Measurements from ENCODE around the gene MIF4GD.
"Not testable (repeated sequence)": the region's sequence is repeated elsewhere in the genome, so short reads cannot be mapped to it uniquely, and the experiment has no call there.

The MIF4GD gene

DNA sequence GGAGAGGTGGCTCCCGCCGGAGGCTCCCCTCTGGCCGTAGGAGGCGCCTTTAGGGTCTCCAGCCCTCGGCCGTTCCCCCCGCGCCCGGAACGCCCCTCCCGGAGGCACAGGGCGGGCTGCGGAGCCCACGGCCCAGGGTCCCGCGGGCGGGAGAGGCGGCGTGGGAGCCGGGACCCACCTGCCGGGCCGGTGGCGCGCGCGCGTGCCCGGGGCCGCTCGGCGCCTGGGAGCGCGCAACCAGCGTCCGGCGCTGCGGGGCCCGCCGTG lies at the start of gene MIF4GD:
MIF4GD (minus strand) TSS at position 266 of the 267 bp plus-strand sequence. CDS start 1,036 bp downstream, outside the sequence.
- in situ Hi-C loops (cut with MboI; ENCODE audit: low sequenced_read_pairs): no loop called here

DNA sequence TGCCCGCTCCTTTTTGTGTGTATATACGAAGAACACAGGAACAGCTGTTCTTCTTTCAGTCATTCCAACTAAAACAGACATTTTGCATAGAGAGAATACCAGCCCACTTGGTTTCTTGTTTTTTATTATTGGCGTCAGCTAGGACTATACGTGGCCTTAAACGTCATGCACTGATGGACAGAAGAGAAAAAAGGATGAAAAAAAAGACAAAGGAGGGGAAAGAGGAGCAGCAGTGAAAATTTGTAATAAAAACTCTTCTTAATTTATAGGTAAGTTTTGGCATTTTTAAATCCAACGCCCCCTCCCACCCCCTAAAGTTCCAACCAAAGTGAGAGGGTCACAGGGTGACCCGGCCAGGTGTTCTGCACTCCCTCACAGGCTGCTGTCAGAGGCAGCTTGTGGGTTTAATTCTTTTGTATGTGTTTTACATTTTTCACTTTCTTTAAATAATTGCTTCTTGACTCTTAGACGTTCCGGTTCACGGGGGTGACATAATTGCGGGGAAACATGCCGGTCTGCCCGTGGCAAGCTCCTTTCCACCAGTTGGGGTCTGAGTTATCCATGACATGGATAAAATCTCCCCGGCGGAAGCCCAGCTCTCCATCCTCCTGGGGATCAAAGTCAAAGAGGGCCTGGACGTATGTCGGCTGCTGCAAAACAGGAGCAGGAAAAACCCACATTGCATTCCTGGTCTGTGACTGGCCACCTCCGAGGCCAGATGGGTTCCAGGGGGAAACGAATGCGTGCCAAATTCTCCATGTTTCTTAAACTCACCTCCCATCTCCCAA lies 49.1 kb upstream of the MIF4GD start:
- in situ Hi-C loops (cut with MboI; ENCODE audit: low sequenced_read_pairs): no loop called here

GRCh38 chr17:75318615-75319222 lies 47.7 kb upstream of the MIF4GD start:
- in situ Hi-C loops (cut with MboI; ENCODE audit: low sequenced_read_pairs): no loop called here

DNA sequence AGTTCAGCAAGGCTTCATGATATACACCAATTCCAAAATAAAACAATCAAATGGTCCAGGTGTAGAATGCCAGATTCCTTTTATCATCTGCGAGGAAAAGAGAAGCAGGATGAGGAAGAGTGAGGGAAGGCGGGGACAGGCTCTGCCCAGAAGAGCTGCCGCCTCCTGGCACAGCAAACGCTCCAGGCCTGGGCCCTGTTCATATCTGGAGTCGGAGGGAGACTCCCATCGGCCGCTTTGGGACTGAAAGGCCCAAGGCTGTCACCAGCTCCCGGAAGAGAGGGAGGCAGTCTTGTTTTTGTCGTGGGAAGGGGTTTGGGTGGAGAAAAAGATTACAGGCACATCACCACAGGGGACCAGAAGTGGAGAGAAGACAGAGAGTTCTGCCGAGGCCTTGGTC lies 47.2 kb upstream of the MIF4GD start:
- in situ Hi-C loops (cut with MboI; ENCODE audit: low sequenced_read_pairs): no loop called here

DNA sequence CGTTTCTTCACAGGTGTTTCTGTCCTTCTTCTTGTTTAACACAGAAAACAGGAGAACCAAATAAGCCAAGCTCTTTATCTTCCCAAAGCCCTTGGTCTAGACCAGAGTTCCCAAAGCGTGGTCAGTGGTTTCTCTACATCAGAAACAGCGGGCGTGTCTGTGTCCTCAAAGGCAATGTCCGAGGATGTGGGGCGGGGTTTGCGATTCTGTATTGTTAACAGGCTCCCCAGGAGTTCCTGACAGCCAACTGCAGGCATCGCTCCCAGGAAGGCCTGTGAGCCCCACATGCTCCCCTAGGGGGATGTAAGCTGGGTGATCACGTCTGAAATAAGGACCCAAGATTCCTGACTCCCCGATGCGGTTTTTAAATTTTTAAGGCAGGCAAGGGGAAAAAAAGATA lies 46.6 kb upstream of the MIF4GD start:
- in situ Hi-C loops (cut with MboI; ENCODE audit: low sequenced_read_pairs): no loop called here

- in situ Hi-C loops (cut with MboI; ENCODE audit: low sequenced_read_pairs): no loop called here
Observed at GRCh38 chr17:75316253-75316652, 45.2 kb upstream of the MIF4GD start.

DNA sequence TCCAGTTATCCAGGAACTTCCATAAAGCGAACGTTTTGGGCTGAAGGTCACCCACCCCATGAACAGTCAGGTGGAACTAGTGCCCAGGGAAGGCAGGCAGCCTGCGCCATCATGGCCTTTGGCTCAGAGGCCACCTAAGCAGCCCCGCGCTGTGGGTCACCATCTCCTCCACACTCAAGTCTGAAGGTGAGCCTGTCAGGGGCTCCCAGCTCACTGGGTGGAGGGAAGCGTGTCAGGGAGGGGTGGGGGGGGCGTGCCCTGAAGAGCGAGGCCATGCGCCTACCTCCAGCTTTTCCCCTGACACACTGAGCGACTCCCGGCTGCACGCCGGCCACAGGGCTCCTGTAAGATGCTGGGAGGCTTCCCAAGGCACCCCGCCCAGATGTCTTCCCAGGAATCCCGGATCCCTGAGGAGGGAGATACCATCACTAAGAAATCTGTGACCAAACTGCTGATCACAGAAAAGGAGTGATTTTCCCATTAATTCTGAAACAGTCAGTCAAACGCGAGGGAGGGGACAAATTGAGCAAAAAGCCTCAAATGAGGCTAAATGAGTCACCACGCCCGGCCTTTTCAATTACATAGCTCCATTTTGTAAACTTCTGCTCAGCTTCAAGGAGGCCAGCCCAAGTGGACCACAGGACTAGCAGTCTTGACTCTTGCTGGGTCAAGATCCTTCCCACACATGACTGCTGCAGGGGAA lies 44.7 kb upstream of the MIF4GD start:
- in situ Hi-C loops (cut with MboI; ENCODE audit: low sequenced_read_pairs): no loop called here

- in situ Hi-C loops (cut with MboI; ENCODE audit: low sequenced_read_pairs): no loop called here
Observed at GRCh38 chr17:75313941-75314551, 43.0 kb upstream of the MIF4GD start.

DNA sequence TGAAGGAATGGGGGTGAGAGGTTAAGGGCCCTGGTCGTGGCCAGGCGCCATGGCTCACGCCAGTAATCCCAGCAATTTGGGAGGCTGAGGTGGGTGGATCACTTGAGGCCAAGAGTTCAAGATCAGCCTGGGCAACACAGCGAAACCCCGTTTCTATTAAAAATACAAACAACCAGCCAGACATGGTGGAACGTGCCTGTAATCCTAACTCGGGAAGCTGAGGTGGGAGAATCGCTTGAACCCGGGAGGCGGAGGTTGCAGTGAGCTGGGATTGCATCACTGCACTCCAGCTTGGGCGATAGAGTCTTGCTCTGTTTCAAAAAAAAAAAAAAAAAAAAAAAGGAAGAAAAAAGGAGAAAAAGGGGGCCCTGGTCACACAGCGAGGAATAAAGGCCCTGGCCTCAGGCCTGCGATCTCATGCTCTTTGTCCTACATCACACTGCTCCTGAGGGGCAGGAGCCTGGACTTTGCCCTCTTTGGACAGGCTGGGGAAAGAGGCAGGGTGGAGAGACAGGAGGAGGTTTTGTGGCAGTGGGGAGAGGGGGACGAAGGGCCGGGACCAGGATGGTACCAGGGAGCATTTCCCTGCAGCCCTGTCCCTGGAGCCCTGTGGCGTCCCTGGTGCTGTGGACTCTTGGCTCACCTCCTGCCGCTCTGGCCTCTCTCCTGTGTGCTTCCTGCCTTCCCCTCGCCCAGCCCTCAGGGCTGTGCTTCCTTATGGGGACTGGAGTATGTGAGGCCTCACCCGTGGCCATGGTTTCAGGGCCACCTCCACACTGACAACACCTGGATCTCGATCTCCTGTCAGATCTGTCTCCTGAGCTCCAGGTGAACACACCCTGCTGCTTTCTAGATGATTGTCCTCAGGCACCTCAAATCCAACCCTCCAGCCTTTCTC lies 38.0 kb upstream of the MIF4GD start:
- in situ Hi-C loops (cut with MboI; ENCODE audit: low sequenced_read_pairs): no loop called here

DNA sequence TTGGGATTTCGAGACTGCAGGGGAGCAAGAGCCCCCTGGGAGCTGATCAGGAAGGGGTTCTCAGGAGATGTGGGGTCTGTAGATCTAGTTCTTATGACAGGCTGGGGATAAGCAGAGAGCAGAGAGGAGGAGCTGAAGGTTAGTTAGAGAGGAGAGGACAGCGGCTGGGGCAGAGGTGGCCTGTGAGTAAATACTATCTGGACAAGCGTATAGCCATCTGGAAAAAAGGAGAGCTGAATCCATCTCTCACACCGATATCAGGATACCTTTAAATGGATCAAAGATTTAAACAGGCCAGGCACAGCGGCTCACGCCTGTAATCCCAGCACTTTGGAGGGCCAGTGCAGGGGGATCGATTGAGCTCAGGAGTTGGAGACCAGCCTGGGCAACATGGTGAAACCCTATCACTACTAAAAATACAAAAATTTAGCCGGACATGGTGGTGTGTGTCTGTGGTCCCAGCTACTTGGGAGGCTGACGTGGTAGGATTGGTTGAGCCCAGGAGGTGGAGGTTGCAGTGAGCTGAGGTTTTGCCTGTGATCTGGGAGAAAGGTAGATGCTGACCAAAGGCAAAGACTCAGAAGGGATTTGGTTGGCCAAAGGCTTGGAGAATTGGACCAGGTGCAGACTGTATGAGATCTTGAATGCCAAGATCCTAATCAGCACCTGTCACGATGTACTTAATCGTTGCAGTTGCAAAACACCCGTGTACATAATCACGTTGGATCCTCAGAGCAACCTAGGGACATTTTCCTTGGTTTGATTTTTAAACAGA lies 37.1 kb upstream of the MIF4GD start:
- in situ Hi-C loops (cut with MboI; ENCODE audit: low sequenced_read_pairs): no loop called here

DNA sequence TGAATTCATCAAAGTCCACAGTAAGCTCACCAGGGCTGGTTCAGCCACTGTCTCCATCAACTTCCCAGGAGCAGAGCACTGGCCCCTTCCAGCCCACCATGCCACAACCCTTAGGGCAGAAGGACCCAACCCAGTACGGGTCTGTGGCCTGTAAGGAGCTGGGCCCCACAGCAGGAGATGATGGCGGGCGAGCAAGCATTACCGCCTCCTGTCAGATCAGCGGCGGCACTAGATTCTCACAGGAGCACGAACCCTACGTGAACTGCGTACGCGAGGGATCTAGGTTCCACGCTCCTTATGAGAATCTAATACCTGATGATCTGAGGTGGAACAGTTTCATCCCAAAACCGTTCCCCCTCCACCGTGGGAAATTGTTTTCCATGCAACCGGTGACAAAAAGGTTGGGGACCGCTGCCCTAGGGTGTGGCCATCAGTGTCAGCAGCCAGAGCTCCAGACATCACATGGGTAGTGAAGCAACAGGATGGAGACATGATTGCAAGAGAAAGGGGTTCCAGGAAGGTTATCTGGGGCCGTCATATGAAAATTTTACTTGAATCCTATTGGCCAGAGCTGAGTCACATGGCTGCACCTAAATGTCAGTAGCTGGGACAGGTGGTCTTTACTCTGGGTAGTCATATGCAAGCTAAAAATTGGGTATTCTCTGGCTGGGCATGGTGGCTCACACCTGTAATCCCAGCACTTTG lies 30.6 kb upstream of the MIF4GD start:
- in situ Hi-C loops (cut with MboI; ENCODE audit: low sequenced_read_pairs): no loop called here

GRCh38 chr17:75301049-75301448 lies 30.0 kb upstream of the MIF4GD start:
- in situ Hi-C loops (cut with MboI; ENCODE audit: low sequenced_read_pairs): no loop called here

- in situ Hi-C loops (cut with MboI; ENCODE audit: low sequenced_read_pairs): no loop called here
Observed at GRCh38 chr17:75300280-75300679, 29.2 kb upstream of the MIF4GD start.

DNA sequence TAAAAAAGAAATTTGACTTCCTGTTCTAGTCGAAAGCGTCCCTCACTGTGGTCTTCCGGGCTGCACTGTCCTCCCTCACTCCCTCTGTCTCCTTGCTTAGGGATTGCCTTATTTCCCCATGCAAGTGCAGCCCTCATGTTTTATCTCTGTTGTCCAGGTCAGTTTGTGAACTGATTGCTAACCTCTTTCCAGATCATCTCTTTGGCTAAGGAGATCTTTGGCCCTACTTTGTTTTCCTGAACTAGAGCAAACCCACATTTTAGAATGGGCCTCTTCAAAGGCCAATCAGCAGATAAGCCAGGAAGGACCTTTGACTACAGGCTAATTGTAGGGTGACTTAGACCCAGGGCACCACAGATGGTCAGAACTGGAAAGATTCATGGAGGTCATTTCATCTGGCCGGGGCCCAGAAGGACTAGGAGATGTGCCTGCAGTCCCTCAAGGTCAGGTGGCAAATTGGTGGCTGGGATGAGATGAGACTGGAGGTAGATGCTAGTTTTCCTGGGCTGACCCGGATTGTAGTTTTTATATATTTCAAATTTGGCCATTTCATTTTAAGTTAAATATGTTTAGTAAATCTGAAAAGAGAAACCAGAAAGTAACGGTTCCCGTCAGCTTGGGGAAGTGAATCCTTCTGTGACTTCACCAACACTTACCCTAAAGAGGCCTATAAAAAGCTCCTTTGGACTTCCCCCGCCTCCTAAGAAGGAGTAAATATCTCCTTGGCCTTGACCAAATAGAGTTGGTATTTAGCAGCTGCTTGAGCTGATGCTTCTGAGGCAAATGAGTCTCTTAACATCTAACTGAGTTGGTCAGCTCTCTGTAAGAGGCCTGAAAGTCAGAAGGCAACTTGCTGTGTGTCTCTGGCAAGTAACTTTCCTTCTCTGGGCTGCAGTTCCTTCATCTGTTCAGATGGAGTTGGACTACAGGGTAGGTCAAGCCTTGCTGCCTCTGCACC lies 24.4 kb upstream of the MIF4GD start:
- in situ Hi-C loops (cut with MboI; ENCODE audit: low sequenced_read_pairs): no loop called here

DNA sequence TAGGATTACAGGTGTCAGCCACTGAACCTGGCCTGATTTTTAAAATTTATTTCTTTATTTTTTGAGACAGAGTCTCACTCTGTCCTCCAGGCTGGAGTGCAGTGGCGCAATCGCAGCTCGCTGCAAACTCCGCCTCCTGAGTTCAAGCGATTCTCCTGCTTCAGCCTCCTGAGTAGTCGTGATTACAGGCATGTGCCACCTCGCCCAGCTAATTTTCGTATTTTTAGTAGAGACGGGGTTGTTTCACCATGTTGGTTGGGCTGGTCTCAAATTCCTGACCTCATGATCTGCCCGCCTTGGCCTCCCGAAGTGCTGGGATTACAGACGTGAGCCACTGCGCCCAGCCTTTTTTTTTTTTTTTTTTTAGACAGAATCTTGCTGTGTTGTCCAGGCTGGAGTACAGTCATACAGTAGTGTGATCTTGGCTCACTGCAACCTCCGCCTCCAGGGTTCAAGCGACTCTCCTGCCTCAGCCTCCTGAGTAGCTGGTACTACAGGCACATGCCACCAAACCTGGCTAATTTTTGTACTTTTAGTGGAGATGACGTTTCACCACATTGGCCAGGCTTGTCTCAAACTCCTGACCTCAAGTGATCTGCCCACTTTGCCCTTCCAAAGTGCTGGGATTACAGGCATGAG lies 21.9 kb upstream of the MIF4GD start:
- in situ Hi-C loops (cut with MboI; ENCODE audit: low sequenced_read_pairs): not testable (repeated sequence)

DNA sequence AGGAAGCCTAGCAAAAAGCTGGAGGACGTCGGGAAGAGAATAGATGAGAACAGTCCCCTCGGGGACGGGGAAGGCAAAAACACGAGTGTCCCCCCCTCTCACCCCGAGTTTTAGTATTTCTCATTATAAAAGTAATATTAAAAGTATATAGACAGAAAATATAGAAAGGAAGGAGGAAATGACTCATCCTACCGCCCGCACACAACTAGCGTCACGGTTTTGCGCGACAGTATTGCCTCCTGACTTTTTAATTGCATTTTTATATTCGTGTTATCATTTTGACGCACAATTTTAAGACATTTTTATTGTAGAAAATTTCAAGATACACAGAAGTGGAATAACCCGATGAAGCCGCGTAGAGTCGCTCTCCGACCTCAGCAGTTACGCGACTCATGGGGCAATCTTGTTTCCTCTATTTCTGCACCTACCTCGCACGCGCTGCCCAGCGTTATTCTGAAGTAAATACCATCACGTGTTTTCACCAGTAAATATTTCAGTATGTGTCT lies 18.9 kb upstream of the MIF4GD start:
- in situ Hi-C loops (cut with MboI; ENCODE audit: low sequenced_read_pairs): no loop called here

DNA sequence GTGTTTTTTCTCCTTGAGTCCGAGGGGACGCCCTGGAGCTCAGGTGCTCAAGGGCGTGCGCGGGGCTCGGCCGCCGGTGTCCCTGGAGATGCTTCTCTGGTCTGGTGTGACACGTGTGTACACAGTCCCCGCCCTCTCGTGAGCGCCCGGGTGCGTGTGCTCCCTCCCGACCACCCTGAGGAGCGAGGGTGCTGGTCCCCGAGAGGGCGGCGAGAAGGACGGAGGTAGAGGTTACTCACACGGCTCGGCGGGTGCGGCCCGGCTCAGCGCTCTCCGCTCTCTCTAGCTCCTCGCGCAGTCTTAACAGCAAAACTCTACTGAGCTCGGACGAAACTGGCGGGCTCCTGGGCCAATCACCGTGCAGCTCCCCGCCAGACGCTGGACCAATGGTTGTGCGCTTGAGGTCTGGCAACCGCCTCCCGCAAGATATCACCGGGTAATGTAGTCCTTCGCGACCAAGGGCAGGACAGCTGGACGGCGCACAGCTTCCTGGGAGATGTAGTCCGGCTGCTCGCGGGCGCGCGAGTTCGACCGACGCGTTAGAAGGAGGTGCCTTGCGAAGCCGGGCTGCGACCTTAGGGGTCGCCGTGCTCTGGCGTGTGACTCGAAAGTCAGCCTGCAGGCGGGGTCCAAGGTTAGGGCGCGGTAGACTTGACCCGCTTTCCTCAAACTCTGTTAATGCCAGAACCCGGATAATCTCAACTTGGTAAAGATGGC lies 18.2 kb upstream of the MIF4GD start, which contains the start of gene SLC25A19:
SLC25A19 (minus strand) TSS at position 319 of the 717 bp plus-strand sequence. CDS start 2,669 bp downstream, outside the sequence.
- in situ Hi-C loops (cut with MboI; ENCODE audit: low sequenced_read_pairs): no loop called here

All from hTERT RPE-1 (cell line).